ENCODE data around the gene INHBB.

INHBB gene

DNA sequence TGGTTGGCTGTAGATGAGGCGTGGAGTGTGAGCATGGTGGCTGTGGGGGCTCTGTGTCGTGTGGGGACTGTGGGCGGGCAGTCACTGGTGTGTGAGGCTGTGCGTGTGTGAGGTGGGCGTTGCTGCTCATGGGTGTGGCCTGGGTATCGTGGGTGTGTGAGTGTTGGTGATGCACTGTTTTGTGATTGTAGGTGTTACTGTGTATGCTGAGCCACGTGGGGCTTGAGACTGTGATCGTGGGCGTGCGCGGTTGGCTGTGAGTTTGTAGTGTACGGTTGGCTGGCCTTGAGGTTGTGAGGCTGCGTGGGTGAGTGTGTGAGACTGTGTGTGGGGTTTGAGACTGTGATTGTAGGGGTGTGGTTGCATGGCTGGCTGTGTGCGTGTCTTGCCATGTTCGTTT lies 8.5 kb downstream of the INHBB start:
- no peak for DNase-seq (ENCODE audit: low read depth in 2 of 3, low spot score in 1 of 3)

GRCh38 chr2:120354935-120355779 lies 9.2 kb downstream of the INHBB start:
- no peak for DNase-seq (ENCODE audit: low read depth in 2 of 3, low spot score in 1 of 3)

GRCh38 chr2:120355780-120356266 lies 9.9 kb downstream of the INHBB start:
- no peak for DNase-seq (ENCODE audit: low read depth in 2 of 3, low spot score in 1 of 3)

DNA sequence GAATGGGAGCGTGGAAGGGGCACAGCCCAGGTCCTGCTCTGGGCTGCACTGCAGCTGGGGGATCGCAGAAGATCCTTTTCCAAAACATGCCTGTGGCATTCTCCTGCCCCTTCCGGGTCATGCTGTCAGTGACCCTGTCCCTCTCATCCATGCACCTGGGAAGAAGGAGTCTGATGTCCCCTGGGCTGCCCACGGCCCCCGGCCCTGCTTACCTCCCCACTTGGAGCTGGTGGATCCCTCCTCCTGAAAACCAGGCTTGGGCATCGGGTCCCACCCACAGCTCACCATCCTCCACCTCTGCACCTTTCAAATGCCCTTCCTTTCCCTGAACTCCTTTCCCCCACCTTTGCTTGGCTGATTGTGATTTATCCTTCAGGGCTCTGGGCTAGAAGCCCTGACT lies 11.8 kb downstream of the INHBB start:
- no peak for DNase-seq (ENCODE audit: low read depth in 2 of 3, low spot score in 1 of 3)

DNA sequence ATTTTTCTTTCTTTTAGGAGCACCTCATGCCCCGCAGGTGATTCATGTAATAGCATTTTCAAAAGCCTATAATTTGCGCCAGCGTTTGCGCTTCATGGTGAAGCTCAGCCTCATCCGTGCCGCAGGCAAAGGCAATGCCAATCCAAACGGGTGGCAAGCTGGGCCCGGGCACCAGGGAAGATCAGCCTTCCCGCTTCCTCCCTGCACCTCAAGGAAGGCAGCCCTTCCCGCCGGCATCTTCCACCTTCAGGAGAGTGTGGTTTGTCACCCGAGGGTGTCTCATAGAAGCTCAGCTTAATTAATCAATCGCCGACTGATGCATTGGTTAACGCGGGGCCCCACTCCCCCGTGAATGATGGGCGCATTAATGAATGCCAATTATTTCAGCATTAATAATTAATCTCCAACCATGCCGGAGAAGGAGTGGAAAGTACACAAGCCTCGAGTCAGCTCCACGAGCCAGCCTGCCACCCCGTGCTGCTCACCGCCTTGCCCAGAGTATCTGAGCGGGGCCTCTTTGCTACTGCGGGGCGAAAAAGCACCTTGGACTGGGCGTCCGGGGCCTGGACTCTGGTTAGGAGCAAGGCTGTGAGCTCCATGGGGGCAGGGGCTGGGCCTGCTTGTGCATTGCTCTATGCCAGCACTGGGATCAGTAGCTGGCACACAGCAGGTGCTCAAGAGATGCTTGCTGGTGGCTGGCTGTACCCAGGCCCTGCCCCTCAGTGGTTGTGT lies 13.0 kb downstream of the INHBB start:
- DNase-seq (ENCODE audit: low read depth in 2 of 3, low spot score in 1 of 3), result no peak

DNA sequence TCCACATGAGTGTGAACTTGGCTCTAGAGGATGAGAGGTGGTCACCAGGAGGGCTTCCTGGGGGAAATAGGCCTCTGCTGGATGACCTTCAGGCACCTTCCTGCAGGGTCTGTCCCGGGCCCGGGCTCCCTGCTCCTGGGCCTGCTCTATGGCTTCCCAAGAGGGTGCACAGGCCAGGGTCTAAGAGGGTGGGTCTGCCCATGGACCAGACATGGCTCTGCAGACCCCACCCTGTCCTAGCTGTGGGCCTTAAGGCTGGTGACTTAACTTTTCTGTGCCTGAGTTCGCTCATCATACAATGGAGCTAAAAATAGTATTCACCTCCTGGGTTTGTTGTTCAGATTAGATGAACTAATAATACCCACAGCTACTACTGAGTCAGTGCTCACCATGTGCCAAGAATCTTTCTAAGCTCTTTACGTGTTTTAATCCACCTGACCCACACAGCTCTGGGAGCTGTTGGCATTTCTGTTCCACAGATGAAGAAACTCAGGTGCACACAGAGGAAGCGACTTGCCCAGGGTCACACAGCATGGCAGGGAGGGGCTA lies 14.4 kb downstream of the INHBB start:
- DNase-seq (ENCODE audit: low read depth in 2 of 3, low spot score in 1 of 3), result no peak

DNA sequence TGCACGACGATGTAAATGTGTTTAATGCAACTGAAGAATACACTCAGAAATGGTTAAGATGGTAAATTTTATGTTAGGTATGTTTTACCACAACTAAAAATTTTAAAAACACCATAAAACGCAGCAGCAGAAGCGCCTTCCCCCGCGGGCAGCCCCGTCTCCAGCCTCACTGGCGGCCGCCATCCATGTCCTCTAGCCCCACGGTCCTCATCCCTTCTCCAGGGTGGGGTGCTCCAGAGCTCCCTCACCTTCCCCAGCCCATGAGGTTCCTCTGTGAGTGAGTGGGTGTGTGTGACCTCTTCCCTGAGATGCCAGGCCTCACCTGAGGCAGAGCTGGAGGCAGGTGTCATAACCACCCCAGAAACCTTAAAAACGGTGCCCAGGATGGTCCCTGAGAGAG lies 17.0 kb downstream of the INHBB start:
- no peak for DNase-seq (ENCODE audit: low read depth in 2 of 3, low spot score in 1 of 3)

DNA sequence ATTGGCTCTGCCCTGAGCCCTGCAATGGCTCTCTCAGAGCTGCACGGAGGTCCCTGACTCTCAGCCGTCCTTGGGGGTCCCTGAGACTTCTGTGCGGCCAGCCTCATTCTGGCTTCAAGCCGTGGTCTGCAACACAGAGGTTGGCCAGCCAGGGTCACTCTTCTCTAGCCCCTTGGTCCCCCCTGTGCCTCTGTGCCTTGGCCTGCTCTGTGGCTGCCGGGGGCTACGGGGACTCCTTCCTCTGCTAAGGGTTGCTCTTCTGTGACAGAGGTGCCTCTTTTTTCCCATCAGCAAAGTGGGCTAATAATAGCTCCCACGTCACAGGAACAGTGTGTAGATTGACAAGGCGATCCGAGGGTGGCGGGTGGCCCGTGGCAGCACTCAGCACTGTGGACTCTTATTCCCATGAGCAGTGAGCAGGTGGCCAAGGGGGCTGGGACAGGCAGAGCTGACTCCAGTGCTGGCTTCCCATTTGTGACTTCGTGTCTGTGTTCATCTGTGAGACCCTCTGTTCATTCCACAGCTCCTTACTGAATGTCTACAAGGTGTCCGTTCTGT lies 19.4 kb downstream of the INHBB start:
- no peak for DNase-seq (ENCODE audit: low read depth in 2 of 3, low spot score in 1 of 3)

GRCh38 chr2:120366698-120367097 lies 20.8 kb downstream of the INHBB start:
- no peak for DNase-seq (ENCODE audit: low read depth in 2 of 3, low spot score in 1 of 3)

- DNase-seq (ENCODE audit: low read depth in 2 of 3, low spot score in 1 of 3), result no peak
Observed at GRCh38 chr2:120367221-120367620, 21.3 kb downstream of the INHBB start.

DNA sequence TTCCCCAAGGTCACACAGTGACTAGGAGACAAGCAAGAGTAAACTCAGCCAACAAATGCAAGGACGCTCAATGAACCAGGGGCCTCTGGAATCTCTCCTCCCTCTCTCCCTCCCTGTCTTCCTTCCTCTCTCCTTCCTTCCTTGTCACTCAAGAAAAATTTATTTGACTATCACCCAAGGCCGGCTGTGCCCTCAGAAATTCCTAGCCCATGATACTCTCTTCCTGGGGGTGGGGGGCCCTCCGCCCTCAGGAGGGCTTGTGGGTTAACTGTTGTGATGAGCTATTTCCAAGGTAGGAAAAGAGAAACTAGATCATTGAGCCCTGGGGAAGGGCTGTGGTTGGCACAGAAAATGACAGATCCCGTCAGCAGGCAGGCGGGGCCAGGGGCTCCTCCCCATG lies 21.7 kb downstream of the INHBB start:
- DNase-seq (ENCODE audit: low read depth in 2 of 3, low spot score in 1 of 3), result no peak

- DNase-seq (ENCODE audit: low read depth in 2 of 3, low spot score in 1 of 3), result no peak
Observed at GRCh38 chr2:120368086-120368485, 22.1 kb downstream of the INHBB start.

DNA sequence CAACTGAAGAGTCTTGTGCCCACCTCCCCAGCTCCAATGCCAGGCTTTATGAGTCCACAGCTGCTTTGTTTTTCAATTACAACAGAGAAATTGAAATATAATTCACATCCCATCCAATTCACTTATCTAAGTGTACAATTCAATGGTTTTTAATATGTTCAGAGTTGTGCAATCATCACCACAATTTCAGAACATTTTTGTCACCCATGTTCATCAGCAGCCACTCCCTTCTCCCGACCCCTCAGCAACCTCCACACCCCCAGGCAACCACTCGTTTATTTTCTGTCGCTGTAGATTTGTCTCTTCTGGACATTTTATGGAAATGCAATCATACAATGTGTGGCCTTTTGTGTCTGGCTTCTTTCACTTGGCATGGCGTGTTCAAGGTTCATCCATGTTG lies 23.3 kb downstream of the INHBB start:
- DNase-seq (ENCODE audit: low read depth in 2 of 3, low spot score in 1 of 3), result no peak

- no peak for DNase-seq (ENCODE audit: low read depth in 2 of 3, low spot score in 1 of 3)
Observed at GRCh38 chr2:120371969-120372625, 26.2 kb downstream of the INHBB start.

DNA sequence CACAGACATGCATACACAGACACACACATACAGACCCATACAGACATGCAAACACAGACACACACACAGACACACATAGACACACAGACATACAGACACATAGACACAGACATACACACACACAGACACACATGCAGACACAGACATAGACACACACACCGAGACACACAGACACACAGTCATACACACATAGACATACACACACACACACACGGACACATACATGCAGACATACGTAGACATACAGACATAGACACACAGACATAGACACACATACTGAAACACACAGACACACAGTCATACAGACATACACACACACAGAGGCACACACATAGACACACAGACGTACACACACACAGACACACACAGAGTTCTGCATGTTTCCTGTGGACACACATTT lies 26.9 kb downstream of the INHBB start:
- no peak for DNase-seq (ENCODE audit: low read depth in 2 of 3, low spot score in 1 of 3)

DNA sequence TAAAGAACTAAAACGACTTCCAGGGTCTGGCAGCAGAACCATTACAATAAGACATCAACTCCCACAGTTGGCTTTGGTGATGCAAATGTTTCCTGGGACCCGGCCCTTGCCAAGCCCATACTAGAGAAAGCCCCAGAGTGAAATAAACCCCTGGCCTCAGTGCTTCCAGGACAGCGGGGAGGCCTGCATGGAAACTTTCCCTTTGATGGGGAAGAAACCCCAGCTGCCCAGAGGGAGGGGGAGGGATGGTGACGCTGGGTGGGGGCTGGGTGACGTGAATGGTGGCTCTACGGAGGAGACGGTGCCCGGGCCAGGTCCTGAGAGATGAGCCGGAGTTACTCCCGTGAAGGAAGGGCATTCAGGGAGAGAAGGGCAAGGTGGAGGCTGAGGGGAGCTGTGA lies 27.5 kb downstream of the INHBB start:
- no peak for DNase-seq (ENCODE audit: low read depth in 2 of 3, low spot score in 1 of 3)

DNA sequence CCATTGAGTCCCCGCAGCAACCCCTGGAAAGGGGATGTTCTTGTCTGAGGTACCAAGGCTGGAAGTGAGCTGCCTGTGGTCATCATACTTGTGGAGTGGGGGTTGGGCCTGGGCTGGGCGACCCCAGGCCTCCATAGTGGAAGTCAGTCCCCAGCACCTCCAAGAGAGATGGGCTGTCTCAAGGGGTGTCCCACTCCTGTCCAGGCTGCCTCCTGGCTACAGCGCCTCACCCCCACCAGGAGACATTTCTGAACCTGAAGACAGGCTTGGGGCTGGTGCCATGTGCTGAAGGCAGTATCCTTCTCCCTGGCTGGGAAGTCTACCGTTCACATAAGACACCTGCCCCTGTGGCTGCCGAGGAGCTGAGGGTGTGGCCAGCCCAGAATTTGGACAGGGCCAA lies 28.9 kb downstream of the INHBB start:
- no peak for DNase-seq (ENCODE audit: low read depth in 2 of 3, low spot score in 1 of 3)

GRCh38 chr2:120375251-120376020 lies 29.5 kb downstream of the INHBB start:
- no peak for DNase-seq (ENCODE audit: low read depth in 2 of 3, low spot score in 1 of 3)

- no peak for DNase-seq (ENCODE audit: low read depth in 2 of 3, low spot score in 1 of 3)
Observed at GRCh38 chr2:120376101-120376500, 30.2 kb downstream of the INHBB start.
